Gastrocnemius medialis (tissue), 4 donors: Measurements from ENCODE around the gene AIF1L. TPM values are rescaled to one million over a fixed set of nuclear protein-coding genes. Genes with fewer than 3 reads are reported as not detected.

Experiments used
- ATAC-seq, 2 donors: fragments of 150-250 bp; one replicate each; pipeline ENCODE4 v1.9.1; 2016
- DNase-seq, 2 donors: peaks; one replicate each; pipeline ENCODE4 v3.0.0-alpha.2; 2019
- H3K27ac ChIP-seq, 4 donors: fragments of 200-600 bp; sonication (generic); 1 replicate in 1 of 4; 2 replicates in 3 of 4; pipeline ENCODE4 v1.5.1; 2016 to 2018; ENCODE audit warnings: mild to moderate bottlenecking in 2 of 4, moderate library complexity in 1 of 4
- H3K27me3 ChIP-seq, 3 donors: fragments of 200-600 bp; sonication (generic) in 2 of 3; 1 replicate in 1 of 3; 2 replicates in 2 of 3; pipeline versions ENCODE4 v1.5.1 to v1.6.0; 2016 to 2019; ENCODE audit warnings: mild to moderate bottlenecking in 1 of 3, moderate library complexity in 1 of 3
- H3K36me3 ChIP-seq, 2 donors: fragments of 200-600 bp; sonication (generic) in 1 of 2; one replicate each; pipeline ENCODE4 v1.5.1; 2017 to 2018
- H3K4me1 ChIP-seq, 2 donors: fragments of 200-600 bp; sonication (generic) in 1 of 2; one replicate each; pipeline ENCODE4 v1.5.1; 2016 to 2017; ENCODE audit warnings: mild to moderate bottlenecking in 2 of 2
- H3K4me3 ChIP-seq, 4 donors: fragments of 200-600 bp; sonication (generic) in 3 of 4; 1 replicate in 1 of 4; 2 replicates in 3 of 4; pipeline ENCODE4 v1.5.1; 2016 to 2019; ENCODE audit warnings: mild to moderate bottlenecking in 2 of 4
- H3K9me3 ChIP-seq, 3 donors: fragments of 200-600 bp; sonication (generic) in 2 of 3; 1 replicate in 1 of 3; 2 replicates in 2 of 3; pipeline ENCODE4 v1.5.1; 2016 to 2019
- CTCF ChIP-seq, 5 experiments: fragments of 450-650 bp in 3 of 5; fragments of 200-600 bp in 2 of 5; sonication (generic) in 2 of 5; IDR thresholded peaks in 4 of 5; conservative IDR thresholded peaks in 1 of 5; 1 replicate in 4 of 5; 2 replicates in 1 of 5; pipeline ENCODE4 v1.5.1; 2016 to 2019; ENCODE audit warnings: antibody characterized with exemption in 5 of 5, mild to moderate bottlenecking in 3 of 5, moderate library complexity in 3 of 5
- POLR2A ChIP-seq, 2 donors: fragments of 450-650 bp; IDR thresholded peaks; one replicate each; pipeline ENCODE4 v1.6.1; 2017; ENCODE audit warnings: antibody characterized with exemption in 2 of 2, mild to moderate bottlenecking in 2 of 2, moderate library complexity in 2 of 2
- in situ Hi-C, 4 donors: fragments of 200-750 bp; cut with MboI; loops; one replicate each; pipeline versions ENCODE4 v1.15.0 to v1.8.0; 2017; ENCODE audit warnings: low sequenced_read_pairs in 4 of 4
- intact Hi-C: fragments of 100-400 bp; cut with DNase I; formaldehyde crosslinking; loops from one replicate; pipeline ENCODE4 v1.15.1; 2023; ENCODE audit warnings: low total_unique reads
- total RNA-seq, 4 donors: library from RNA; depleted of rRNA; stranded (reverse); fragments of >200 nt; gene quantifications; one replicate each; pipeline versions ENCODE4 v1.1.0 to v1.2.3, GENCODE V29; 2016

Gene AIF1L
- total RNA-seq, 4 donors from 2014 or later, result 7.5 to 10.6 (median 8.9) TPM

GRCh38 chr9:131076347-131077195 is 19.8 kb upstream of the AIF1L start:
- Histone ChIP-seq H3K27me3 (no peaks in the 10 kb centered on the region), H3K4me1 (peaks cover 0 to 4% of the 10 kb centered on the region in 2 donors), H3K4me3 (no peak overlapping the region), H3K36me3 (no peaks in the 10 kb centered on the region), H3K27ac (no peak overlapping the region), H3K9me3 (no peaks in the 10 kb centered on the region)
- no peak for TF ChIP-seq CTCF (IDR thresholded peaks at IDR 0.05 in 4 of 5, conservative IDR thresholded peaks at IDR 0.05 in 1 of 5)
- no peak for TF ChIP-seq POLR2A (IDR thresholded peaks at IDR 0.05)
- ATAC-seq (no peak), DNase-seq (no peak)
- in situ Hi-C loops, result no loop called here
- intact Hi-C loops, result no loop called here

- in situ Hi-C loops (no loop called here), intact Hi-C loops (no loop called here)
- TF ChIP-seq POLR2A (IDR thresholded peaks at IDR 0.05) (no peak), CTCF (IDR thresholded peaks at IDR 0.05 in 4 of 5, conservative IDR thresholded peaks at IDR 0.05 in 1 of 5) (no peak)
- no peaks in the 10 kb centered on the region for H3K9me3 ChIP-seq
- no peak overlapping the region for H3K27ac ChIP-seq
- no peak overlapping the region for H3K4me3 ChIP-seq
- ATAC-seq (no peak), DNase-seq (no peak)
- H3K4me1 ChIP-seq, result no peaks in the 10 kb centered on the region
- H3K27me3 ChIP-seq, result no peaks in the 10 kb centered on the region
- H3K36me3 ChIP-seq, result no peaks in the 10 kb centered on the region
Observed at GRCh38 chr9:131078427-131079366, 17.6 kb upstream of the AIF1L start.

DNA sequence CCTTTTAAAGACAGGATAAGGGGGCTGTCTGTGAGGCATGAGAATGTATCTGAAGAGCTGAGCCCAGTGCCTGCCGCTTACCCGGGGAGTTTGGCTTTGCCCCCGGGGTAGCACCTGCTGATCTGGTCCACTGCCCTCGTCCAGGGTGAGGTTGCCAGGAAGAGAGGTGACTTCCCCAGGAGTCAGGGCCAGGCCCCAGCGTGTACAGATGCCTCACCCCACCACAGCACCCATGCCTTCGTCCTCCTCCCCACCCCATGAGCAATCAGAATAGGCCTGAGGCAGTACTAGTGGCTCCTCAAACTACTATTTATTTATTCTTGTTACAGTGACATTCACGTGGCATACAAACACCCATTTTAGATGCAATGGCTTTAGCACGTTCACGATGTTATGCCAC is 15.7 kb upstream of the AIF1L start:
- Histone ChIP-seq H3K36me3 (no peaks in the 10 kb centered on the region), H3K27ac (no peak overlapping the region), H3K4me3 (no peak overlapping the region), H3K4me1 (no peaks in the 10 kb centered on the region), H3K27me3 (peaks cover 0 to 2% (median 0%) of the 10 kb centered on the region in 3 donors), H3K9me3 (no peaks in the 10 kb centered on the region)
- in situ Hi-C loops, result no loop called here
- intact Hi-C loops, result no loop called here
- DNase-seq (no peak), ATAC-seq (no peak)
- TF ChIP-seq CTCF (IDR thresholded peaks at IDR 0.05 in 4 of 5, conservative IDR thresholded peaks at IDR 0.05 in 1 of 5) (no peak), POLR2A (IDR thresholded peaks at IDR 0.05) (no peak)

DNA sequence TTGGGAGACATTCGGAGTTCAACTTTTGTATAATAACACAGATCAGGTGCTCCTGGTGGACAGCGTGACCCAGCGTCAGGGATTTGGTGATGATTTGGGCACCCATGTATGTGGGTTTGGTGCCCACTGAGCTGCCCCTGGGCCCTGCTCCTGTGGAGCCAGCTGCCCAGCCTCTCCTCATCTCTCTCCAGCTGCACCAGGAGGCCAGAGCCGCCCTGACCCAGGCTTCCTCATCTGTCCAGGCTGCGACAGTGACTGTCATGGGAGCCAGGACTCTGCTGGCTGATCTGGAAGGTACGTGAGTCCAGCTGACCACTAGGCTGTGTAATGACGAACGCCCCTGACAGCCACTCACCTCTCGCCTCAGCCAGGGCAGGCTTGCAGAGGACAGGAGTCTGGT is 14.5 kb upstream of the AIF1L start:
- no peak for TF ChIP-seq CTCF (IDR thresholded peaks at IDR 0.05 in 4 of 5, conservative IDR thresholded peaks at IDR 0.05 in 1 of 5)
- TF ChIP-seq POLR2A (IDR thresholded peaks at IDR 0.05), result no peak
- in situ Hi-C loops (no loop called here), intact Hi-C loops (no loop called here)
- Histone ChIP-seq H3K27ac (no peak overlapping the region), H3K4me3 (no peak overlapping the region), H3K4me1 (no peaks in the 10 kb centered on the region), H3K9me3 (no peaks in the 10 kb centered on the region), H3K36me3 (no peaks in the 10 kb centered on the region), H3K27me3 (peaks cover 0 to 4% (median 0%) of the 10 kb centered on the region in 3 donors)
- ATAC-seq, result no peak
- DNase-seq, result no peak
